ENCODE measurements around the gene SLC16A10.

- TF ChIP-seq MXI1 (IDR thresholded peaks at IDR 0.05; ENCODE audit: borderline replicate concordance, low read depth, low read length): no peak
- TF ChIP-seq ZNF207 (IDR thresholded peaks at IDR 0.05; ENCODE audit: borderline replicate concordance): no peak
- TF ChIP-seq CTCF (CRISPR knock-in tag; IDR thresholded peaks at IDR 0.05): no peak
- TF ChIP-seq POLR2A (IDR thresholded peaks at IDR 0.05; ENCODE audit: insufficient read depth in 1 of 2, low read depth in 2 of 2, low read length in 2 of 2): no peak
- no peak for TF ChIP-seq ZNF557 (CRISPR knock-in tag; IDR thresholded peaks at IDR 0.05)
- TF ChIP-seq NAIF1 (CRISPR knock-in tag; IDR thresholded peaks at IDR 0.05; ENCODE audit: borderline replicate concordance): no peak
Measured at GRCh38 chr6:111038534-111039252, 48.6 kb upstream of the SLC16A10 start.
